Head of caudate nucleus (tissue), 42 donors: Measurements from ENCODE around the gene GLP1R.

Experiments
- DNase-seq, 42 donors: peaks; one replicate each; pipeline versions ENCODE4 v3.0.0 to v3.0.0-alpha.2; 2020 to 2021; ENCODE audit warnings: mixed read lengths in 7 of 42
- intact Hi-C: fragments of 100-400 bp; cut with DNase I; formaldehyde crosslinking; loops from one replicate; pipeline ENCODE4 v1.15.0; 2022

GLP1R gene

GRCh38 chr6:39048481-39049399, at the start of gene GLP1R:
GLP1R (plus strand) TSS chr6:39048781; CDS start chr6:39048841, 60 bp downstream.
- DNase-seq = no peak
- intact Hi-C loops = no loop called here

DNA sequence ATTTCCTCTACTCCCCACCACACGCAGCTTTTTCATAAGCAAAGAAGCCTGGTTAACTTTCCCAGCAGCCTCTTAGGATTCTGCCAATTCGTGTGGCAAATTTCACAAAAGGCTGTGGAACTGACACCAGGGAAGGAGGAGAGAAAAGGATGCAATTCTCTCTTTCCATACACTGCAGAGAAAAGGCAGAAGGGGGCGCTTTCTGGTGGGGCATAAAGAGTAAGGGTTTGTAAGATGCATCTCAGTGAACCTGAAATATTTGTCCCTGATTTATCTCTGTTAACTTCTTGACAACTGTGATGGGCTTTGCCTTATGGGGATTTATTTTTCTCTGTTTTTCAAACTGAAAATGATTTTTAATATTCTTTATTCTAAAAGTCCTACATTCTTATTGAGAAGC, 45.5 kb upstream of the GLP1R start:
- no peak for DNase-seq
- intact Hi-C loops = no loop called here

GRCh38 chr6:39003492-39003891, 45.1 kb upstream of the GLP1R start:
- intact Hi-C loops = no loop called here
- DNase-seq = no peak

DNA sequence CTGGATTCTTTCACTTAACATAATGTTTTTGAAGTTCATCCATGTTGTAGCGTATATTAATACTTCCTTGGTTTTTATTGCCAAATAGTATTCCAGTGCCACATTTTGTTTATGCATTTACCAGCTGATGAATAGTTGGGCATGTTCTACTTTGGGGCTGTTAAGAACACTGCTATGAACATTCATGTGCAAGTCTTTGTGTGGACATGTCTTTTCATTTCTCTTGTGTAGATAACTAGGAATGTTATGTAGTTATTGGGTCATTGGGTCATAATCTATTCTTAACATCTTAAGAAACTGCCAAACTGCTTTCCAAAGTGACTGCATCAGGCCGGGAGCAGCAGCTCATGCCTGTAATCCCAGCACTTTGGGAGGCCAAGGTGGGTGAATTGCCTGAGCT, 43.8 kb upstream of the GLP1R start:
- no peak for DNase-seq
- intact Hi-C loops = no loop called here

DNA sequence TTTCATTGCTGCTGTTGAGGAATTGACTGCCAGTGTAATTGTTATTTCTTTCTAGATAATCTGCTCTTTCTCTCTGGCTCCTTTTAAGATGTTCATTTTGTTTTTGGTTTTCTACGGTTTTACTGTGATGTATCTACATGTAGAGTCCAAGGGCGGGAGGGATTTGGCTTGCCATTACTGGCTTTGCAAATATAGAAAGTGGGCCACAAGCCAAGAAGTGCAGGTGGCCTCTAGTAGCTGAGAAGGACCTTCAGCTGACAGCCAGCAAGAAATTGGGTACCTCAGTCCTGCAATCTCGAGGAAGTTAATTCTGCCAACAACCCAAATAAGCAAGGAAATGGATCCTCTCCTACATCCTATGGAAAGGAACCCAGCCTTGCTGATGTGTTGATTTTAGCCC, 42.8 kb upstream of the GLP1R start:
- intact Hi-C loops = no loop called here
- DNase-seq = no peak

DNA sequence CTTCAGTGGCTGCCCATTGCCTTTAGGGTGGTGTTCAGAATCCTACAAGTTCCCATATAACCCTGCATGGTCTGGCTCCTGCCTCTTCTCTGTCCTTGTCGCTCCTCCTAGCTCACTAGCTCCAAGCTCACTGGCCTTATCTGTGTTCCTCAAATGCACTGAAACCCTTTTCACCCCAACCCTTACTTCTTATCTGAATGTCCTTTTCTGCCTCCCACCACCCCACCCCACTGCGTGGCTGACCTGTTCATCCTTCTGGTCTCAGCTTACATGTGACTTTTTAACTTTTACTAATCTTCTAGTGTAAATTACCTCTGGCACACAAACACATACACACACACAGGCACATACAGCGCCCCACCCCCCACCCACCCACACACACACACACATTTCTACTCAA, 41.0 kb upstream of the GLP1R start:
- intact Hi-C loops = no loop called here

GRCh38 chr6:39008737-39009136, 39.8 kb upstream of the GLP1R start:
- intact Hi-C loops = no loop called here
- no peak for DNase-seq

More for the DNA sequence above, 41.0 kb upstream of the GLP1R start:
- no peak for DNase-seq

- intact Hi-C loops = no loop called here
Observed at GRCh38 chr6:39009476-39009875, 39.1 kb upstream of the GLP1R start.

DNA sequence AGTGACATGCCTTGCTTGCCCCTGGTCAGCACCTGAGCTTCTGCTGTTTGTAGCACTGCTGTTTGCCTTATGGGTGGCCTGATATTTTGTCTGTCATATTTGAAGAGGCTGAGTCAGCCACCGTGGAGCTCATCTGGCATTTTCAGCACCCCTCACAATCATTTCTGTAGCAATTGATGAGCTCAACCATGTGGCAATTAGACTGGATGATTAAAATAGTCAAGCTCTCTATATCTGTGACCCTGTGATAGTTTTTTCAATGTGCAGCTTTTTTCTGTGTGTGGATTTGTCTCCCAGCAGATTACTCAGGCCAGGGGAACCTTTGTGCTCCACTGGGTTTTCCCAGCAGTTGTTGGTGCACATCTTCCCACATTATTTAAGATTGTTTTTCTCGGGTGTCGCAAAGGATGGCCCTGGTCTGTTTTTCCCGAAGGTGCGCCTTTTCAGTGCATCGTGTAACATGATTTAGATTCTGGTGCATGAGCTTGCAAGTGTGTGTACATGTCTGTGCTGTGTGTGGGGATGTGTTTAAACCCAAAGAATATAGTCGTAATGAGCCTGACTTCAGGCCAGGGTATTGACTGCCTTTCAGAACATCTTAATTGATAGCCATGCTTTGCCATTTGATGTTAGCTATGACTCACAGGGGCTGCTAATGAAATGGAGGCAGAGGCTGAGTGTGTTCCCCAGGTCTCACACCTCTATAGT, 31.6 kb upstream of the GLP1R start:
- DNase-seq = no peak
- intact Hi-C loops = no loop called here

More at GRCh38 chr6:39009476-39009875, 39.1 kb upstream of the GLP1R start:
- no peak for DNase-seq

GRCh38 chr6:39017547-39017880, 31.1 kb upstream of the GLP1R start:
- no peak for DNase-seq
- intact Hi-C loops = no loop called here

GRCh38 chr6:39018103-39018502, 30.5 kb upstream of the GLP1R start:
- DNase-seq = no peak
- intact Hi-C loops = no loop called here

- intact Hi-C loops = no loop called here
- DNase-seq = no peak
Observed at GRCh38 chr6:39020136-39020535, 28.4 kb upstream of the GLP1R start.

DNA sequence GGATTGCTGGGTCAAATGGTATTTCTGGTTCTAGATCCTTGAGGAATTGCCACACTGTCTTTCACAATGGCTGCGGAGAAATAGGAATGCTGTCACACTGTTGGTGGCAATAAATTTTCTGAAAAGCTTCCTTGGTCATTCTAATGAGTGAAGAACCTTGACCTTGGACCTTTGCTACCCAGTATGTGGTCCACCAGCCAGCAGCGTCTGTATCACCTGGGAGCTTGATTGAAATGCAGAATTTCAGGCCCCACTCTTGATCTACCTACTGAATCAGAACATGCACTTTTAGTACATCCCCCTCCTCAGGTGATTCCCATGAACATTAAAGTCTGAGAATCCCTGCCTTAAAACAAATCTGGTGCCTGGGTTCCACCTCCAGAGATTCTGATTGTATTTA, 27.5 kb upstream of the GLP1R start:
- peak in 1 of 42 donors; percentile 14 for DNase-seq
- intact Hi-C loops = no loop called here

DNA sequence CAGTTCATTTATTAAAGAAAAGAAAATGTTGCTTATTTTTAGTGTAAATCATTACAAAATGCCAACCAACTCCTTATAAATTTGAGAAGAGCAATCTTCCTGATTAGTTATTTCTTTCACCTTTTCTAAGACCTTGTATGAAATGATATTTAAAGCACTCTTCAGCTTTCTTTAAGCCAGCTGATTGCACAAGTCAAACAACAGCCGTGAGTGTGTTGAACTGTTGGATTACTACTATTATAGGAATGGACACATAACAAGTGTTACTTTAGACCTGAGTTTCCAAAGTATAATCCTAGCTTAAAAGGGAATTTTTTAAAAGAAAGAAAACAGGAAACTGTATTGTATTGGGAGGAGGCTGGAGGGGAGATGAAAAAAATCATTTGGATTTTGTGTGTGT, 26.8 kb upstream of the GLP1R start:
- intact Hi-C loops = no loop called here
- DNase-seq = no peak

- intact Hi-C loops = no loop called here
- peak in 1 of 42 donors; percentile 3 for DNase-seq
Observed at GRCh38 chr6:39026175-39026574, 22.4 kb upstream of the GLP1R start.

GRCh38 chr6:39029156-39030011, 19.2 kb upstream of the GLP1R start:
- intact Hi-C loops = no loop called here
- DNase-seq = peak in 3 of 42 donors; percentile 19 to 55 (median 36)

GRCh38 chr6:39035681-39036080, 12.9 kb upstream of the GLP1R start:
- intact Hi-C loops = no loop called here

DNA sequence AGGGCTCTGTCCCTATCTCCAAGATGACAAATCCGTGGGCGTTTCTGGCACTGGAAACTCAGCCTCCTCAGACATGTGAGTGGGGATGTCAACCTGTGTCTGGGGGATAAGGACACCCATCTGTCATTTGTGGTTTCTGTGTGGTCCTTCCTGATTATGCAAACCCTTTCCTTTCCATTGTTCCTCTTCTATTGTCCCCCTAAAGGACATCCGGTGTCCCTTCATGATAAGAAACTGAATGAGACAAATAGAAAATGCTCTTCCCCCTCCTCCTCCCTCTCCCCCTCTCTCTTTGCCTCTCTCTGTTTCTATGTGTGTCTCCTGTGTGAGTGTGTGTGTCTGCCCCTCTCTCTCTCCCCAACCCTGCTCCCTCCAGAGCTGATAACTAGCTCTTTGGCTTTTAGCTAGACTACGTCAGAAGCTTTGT, 11.5 kb upstream of the GLP1R start:
- intact Hi-C loops = no loop called here
- DNase-seq = no peak

More at GRCh38 chr6:39035681-39036080, 12.9 kb upstream of the GLP1R start:
- DNase-seq = no peak

DNA sequence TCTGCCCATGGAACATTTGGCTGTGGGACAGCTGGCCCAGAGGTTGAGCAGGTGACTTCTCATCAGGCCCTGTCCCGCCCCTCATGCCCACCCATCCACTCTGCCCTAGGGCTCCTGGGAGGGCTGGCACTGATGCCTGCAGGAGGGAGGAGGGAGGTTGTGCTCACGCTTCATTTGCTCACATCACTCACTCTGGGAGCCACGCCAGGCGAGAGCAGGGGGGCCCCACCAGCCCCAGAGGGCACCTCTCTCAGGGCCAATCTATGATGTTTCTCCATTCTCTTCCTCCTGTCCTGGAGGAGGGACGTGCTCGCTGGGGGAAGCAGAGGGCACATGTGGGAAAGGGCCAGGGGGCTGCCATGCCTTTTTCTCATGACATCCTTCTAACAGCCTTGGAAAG, 10.9 kb upstream of the GLP1R start:
- DNase-seq = no peak
- intact Hi-C loops = no loop called here
